ENCODE measurements around the gene ADAT3.

The ADAT3 gene

GRCh38 chr19:1913781-1914577 is 8.8 kb downstream of the ADAT3 start:
- peak; percentile 10; the same call in 1 of the 3 replicates for ATAC-seq (ENCODE audit: low read depth)
- Histone ChIP-seq H3K4me1 (ENCODE audit: insufficient read depth, poor library complexity, severe bottlenecking) (peaks cover 6% of the 10 kb centered on the region), H3K36me3 (ENCODE audit: low read depth) (peaks cover 9% of the 10 kb centered on the region; the same call in 1 of the 2 replicates), H3K4me3 (ENCODE audit: severe bottlenecking) (no peak overlapping the region), H3K9me3 (ENCODE audit: severe bottlenecking) (no peaks in the 10 kb centered on the region), H3K27ac (ENCODE audit: poor library complexity, severe bottlenecking) (no peak overlapping the region), H3K27me3 (ENCODE audit: insufficient read depth, poor library complexity, severe bottlenecking) (no peaks in the 10 kb centered on the region)
- no peak for TF ChIP-seq CTCF (IDR thresholded peaks at IDR 0.05; ENCODE audit: poor library complexity, severe bottlenecking)
- DNase-seq (ENCODE audit: low spot score): no peak

GRCh38 chr19:1914826-1915341 is 9.7 kb downstream of the ADAT3 start:
- no peak for ATAC-seq (ENCODE audit: low read depth)
- peaks cover 16% of the 10 kb centered on the region for H3K36me3 ChIP-seq (ENCODE audit: low read depth)
- TF ChIP-seq CTCF (IDR thresholded peaks at IDR 0.05; ENCODE audit: poor library complexity, severe bottlenecking): no peak
- H3K9me3 ChIP-seq (ENCODE audit: severe bottlenecking): no peaks in the 10 kb centered on the region
- H3K4me3 ChIP-seq (ENCODE audit: severe bottlenecking): no peak overlapping the region
- peaks cover 6% of the 10 kb centered on the region for H3K4me1 ChIP-seq (ENCODE audit: insufficient read depth, poor library complexity, severe bottlenecking)
- no peaks in the 10 kb centered on the region for H3K27me3 ChIP-seq (ENCODE audit: insufficient read depth, poor library complexity, severe bottlenecking)
- no peak for DNase-seq (ENCODE audit: low spot score)
- no peak overlapping the region for H3K27ac ChIP-seq (ENCODE audit: poor library complexity, severe bottlenecking)

- no peak overlapping the region for H3K27ac ChIP-seq (ENCODE audit: poor library complexity, severe bottlenecking)
These were observed 11.9 kb downstream of the ADAT3 start for GRCh38 chr19:1917146-1917545.

GRCh38 chr19:1917926-1918325 is 12.7 kb downstream of the ADAT3 start:
- no peak for TF ChIP-seq CTCF (IDR thresholded peaks at IDR 0.05; ENCODE audit: poor library complexity, severe bottlenecking)
- peaks cover 6% of the 10 kb centered on the region for H3K4me1 ChIP-seq (ENCODE audit: insufficient read depth, poor library complexity, severe bottlenecking)
- ATAC-seq (ENCODE audit: low read depth) (no peak), DNase-seq (ENCODE audit: low spot score) (no peak)
- H3K9me3 ChIP-seq (ENCODE audit: severe bottlenecking): no peaks in the 10 kb centered on the region
- no peak overlapping the region for H3K4me3 ChIP-seq (ENCODE audit: severe bottlenecking)
- H3K36me3 ChIP-seq (ENCODE audit: low read depth): peaks cover 31% of the 10 kb centered on the region
- no peaks in the 10 kb centered on the region for H3K27me3 ChIP-seq (ENCODE audit: insufficient read depth, poor library complexity, severe bottlenecking)
- no peak overlapping the region for H3K27ac ChIP-seq (ENCODE audit: poor library complexity, severe bottlenecking)

More at GRCh38 chr19:1917146-1917545, 11.9 kb downstream of the ADAT3 start:
- Histone ChIP-seq H3K36me3 (ENCODE audit: low read depth) (peaks cover 26% of the 10 kb centered on the region), H3K4me1 (ENCODE audit: insufficient read depth, poor library complexity, severe bottlenecking) (peaks cover 6% of the 10 kb centered on the region), H3K4me3 (ENCODE audit: severe bottlenecking) (no peak overlapping the region), H3K9me3 (ENCODE audit: severe bottlenecking) (no peaks in the 10 kb centered on the region), H3K27me3 (ENCODE audit: insufficient read depth, poor library complexity, severe bottlenecking) (no peaks in the 10 kb centered on the region)
- no peak for TF ChIP-seq CTCF (IDR thresholded peaks at IDR 0.05; ENCODE audit: poor library complexity, severe bottlenecking)
- no peak for ATAC-seq (ENCODE audit: low read depth)
- no peak for DNase-seq (ENCODE audit: low spot score)

- Histone ChIP-seq H3K36me3 (ENCODE audit: low read depth) (peaks cover 35% of the 10 kb centered on the region), H3K4me1 (ENCODE audit: insufficient read depth, poor library complexity, severe bottlenecking) (peaks cover under 1% of the 10 kb centered on the region), H3K27ac (ENCODE audit: poor library complexity, severe bottlenecking) (no peak overlapping the region), H3K27me3 (ENCODE audit: insufficient read depth, poor library complexity, severe bottlenecking) (no peaks in the 10 kb centered on the region), H3K9me3 (ENCODE audit: severe bottlenecking) (no peaks in the 10 kb centered on the region), H3K4me3 (ENCODE audit: severe bottlenecking) (no peak overlapping the region)
- DNase-seq (ENCODE audit: low spot score) (no peak), ATAC-seq (ENCODE audit: low read depth) (no peak)
- no peak for TF ChIP-seq CTCF (IDR thresholded peaks at IDR 0.05; ENCODE audit: poor library complexity, severe bottlenecking)
These were observed 13.8 kb downstream of the ADAT3 start for GRCh38 chr19:1918975-1919374.
